HG03095 (cell line): ENCODE measurements around the gene TNPO2.
"Not testable (repeated sequence)": the region's sequence is repeated elsewhere in the genome, so short reads cannot be mapped to it uniquely, and the experiment has no call there.

Source experiments
- ATAC-seq: cut with Tn5 transposase; IDR thresholded peaks from one replicate; pipeline ENCODE4 v1.9.1; 2021; ENCODE audit warnings: moderate library complexity; ENCODE audit not compliant: unreplicated experiment

The TNPO2 gene

DNA sequence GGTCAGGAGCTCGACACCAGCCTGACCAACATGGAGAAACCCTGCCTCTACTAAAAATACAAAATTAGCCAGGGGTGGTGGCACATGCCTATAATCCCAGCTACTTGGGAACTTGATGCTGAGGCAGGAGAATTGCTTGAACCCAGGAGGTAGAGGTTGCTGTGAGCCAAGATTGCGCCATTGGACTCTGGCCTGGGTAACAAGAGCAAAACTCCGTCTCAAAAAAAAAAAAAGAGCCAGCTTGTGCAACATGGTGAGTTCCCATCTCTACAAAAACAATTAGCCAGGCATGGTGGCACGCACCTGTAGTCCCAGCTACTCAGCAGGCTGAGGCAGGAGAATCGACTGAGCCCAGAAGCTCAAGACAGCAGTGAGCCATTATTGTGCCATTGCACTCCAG, 45.7 kb downstream of the TNPO2 start:
- ATAC-seq, result not testable (repeated sequence)

- no peak for ATAC-seq
Measured at GRCh38 chr19:12676928-12677327, 46.8 kb downstream of the TNPO2 start.

- ATAC-seq, result no peak
Measured at GRCh38 chr19:12676384-12676792, 47.3 kb downstream of the TNPO2 start.

- ATAC-seq, result no peak
Measured at GRCh38 chr19:12675940-12676339, 47.8 kb downstream of the TNPO2 start.

GRCh38 chr19:12675399-12675798, 48.3 kb downstream of the TNPO2 start:
- no peak for ATAC-seq

GRCh38 chr19:12672744-12673143, 51.0 kb downstream of the TNPO2 start:
- ATAC-seq, result no peak

GRCh38 chr19:12670159-12670928, 53.4 kb downstream of the TNPO2 start:
- ATAC-seq, result no peak

DNA sequence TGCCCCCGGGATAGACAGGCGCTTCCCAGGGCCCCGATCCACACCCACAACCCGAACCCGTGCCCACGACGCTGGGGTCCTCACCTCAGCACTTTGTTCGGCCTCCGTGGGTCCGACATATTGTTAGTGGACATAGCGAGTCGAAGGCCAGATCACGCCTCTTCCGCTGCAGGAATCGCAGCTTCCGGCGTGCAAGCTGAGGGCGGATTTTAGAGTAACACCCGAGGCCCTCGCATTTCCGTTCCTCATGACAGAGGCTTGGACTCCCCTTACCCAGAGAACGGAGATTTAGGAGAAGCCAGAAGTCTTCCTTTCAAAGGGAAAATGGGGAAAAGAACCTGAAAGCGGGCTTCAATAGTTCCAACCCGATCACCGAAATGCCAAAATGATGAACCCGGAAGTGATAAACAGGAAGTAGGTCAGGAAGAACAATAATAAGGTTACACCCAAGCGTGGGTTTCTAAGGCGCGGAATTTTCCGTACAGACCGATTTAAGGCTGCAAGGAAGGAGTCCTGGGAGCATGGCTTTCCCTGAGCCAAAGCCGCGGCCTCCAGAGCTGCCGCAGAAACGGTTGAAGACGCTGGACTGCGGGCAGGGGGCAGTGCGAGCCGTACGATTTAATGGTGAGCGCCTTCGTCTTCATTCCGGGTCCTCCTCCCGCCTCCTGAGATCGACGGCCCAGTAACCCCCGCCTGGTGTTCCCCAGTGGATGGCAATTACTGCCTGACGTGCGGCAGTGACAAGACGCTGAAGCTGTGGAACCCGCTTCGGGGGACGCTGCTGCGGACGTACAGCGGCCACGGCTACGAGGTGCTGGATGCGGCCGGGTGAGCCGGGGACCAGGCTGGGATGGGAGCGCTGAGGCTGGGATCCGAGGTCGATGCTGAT, 54.2 kb downstream of the TNPO2 start:
- no peak for ATAC-seq

GRCh38 chr19:12668932-12669269, 54.8 kb downstream of the TNPO2 start:
- no peak for ATAC-seq

DNA sequence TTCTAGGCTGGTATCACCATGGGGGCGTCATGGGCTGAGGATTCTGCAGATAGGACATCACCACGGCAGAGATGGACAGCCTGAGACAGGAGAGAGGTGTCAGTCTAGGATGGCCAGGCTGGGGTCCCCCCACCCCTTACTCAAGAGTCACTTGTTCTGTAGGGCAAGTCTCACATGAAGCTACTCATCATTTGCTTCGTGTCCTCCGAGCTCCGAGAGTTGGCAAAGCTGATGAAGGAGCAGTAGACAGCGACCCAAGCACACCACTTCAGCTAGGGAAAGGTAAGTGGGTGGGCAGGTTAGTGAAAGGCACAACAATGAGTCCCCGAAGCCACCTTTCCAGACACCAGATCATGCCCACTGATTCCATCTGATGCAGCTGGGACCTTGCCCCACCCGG, 55.4 kb downstream of the TNPO2 start:
- ATAC-seq, result no peak

DNA sequence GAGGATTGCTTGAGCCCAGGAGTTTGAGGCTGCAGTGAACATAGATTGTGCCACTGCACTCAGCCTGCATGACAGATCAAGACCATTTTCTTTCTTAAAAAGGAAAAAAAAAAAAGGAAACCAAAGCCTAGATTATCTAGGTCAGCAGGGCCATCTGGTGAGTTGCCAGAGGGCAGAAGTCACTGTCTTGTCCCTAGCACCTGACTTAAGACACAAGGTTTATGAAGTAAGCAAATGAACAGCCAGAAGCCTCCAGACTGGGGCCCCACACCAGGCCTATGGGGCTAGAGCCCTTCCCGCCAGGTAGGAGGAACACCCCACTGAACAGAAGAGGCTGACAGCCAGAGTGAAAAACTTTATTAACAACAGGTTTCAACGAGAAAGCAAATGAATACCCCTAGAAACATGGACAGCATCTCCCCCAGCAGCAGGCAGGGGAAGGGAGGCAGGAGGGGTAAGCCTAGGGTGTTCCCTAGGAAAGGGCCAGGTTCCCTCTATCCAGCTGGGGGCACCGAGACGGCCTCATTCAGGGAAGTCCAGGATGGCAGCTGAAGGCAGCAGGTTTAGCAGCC, 55.9 kb downstream of the TNPO2 start:
- no peak for ATAC-seq

- peak; percentile 42 for ATAC-seq
Measured at GRCh38 chr19:12666265-12667048, 57.3 kb downstream of the TNPO2 start, which contains the start of the genes MAN2B1 and WDR83. Gene MAN2B1, minus strand, starts transcription at chr19:12666742. Its CDS starts 41 bp downstream, at chr19:12666701. Gene WDR83, plus strand, starts transcription at chr19:12666807. Its CDS starts 2,984 bp downstream, at chr19:12669791.

DNA sequence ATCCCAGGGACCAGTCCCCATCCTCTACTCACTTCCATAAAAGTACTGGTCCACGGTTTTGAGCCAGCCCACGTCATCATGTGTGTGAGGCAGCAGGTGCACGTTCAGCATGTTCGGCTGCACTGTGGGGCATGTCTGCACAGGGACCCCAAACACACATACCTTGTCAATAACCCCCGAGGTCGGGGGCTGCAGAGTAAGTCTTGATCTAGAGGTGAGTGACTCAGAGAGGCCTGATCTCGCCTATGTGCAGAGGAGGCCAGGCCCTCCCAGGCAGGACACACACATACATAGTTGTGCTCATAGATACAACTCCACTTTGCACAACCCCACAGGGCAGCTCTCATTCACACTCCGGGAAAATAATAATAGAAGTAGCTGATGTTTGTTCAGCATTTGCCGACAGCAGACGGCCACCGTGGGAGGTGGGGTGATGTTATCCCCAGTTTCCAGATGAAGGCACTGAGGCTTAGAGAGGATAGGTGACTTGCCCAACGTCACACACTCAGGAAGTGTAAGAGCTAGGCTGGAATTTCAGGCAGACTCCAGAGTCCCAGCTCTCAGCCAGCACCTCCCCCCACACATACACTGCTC, 58.0 kb downstream of the TNPO2 start:
- no peak for ATAC-seq

GRCh38 chr19:12665281-12665573, 58.5 kb downstream of the TNPO2 start:
- no peak for ATAC-seq

DNA sequence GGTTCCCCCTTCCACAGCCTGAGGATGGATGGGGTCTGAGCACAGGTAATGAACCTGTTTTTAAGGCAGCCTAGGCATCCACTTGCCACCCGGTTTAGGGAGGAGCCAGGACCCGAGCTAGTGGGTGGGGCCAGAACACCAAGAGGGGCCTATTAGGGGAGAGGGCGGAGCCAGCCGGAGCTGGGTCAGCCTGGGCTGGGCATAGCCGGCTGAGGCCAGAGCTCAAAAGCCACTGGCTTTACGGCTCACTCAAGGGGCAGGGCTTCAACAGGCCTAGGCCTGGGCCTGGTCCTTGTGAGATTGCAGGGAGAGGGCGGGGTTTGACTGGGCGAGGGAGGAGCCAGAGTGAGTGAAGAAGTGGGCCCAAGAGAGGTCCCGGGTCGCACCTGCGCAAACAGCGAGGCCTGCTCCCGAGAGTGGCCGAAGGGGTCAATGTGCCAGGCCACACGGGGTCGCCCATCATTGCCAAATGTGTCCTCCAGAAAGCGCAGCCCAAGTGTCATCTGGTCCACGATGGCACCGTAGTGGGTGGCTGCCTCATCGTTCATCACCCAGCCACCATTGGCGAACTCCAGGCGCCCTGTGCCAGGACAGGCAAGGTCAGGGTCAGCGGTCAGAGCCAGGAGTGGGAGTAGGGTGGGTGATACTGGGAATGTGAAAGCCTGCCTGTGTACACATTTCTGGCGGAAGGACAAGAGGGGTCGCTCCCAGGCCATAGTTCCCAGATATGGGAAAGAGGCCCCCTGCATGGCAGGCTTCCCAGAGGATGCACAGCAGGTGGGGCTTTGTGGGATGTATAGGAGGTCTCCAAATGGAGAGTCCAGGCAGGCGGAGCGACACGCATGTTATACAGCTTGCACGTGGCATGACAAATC, 59.1 kb downstream of the TNPO2 start:
- ATAC-seq, result no peak

GRCh38 chr19:12660980-12661379, 62.8 kb downstream of the TNPO2 start:
- no peak for ATAC-seq

GRCh38 chr19:12657966-12658365, 65.8 kb downstream of the TNPO2 start:
- no peak for ATAC-seq

- ATAC-seq, result no peak
Measured at GRCh38 chr19:12656899-12657571, 66.7 kb downstream of the TNPO2 start.

- ATAC-seq, result no peak
Measured at GRCh38 chr19:12655546-12655945, 68.2 kb downstream of the TNPO2 start.
